WTC11 (cell line): Measurements from ENCODE around the gene AKT3. TPM values are rescaled to one million over a fixed set of nuclear protein-coding genes. Genes with fewer than 3 reads are reported as not detected.

ENCODE experiments used
- ATAC-seq: fragments of 200-7000 bp; cut with Tn5 transposase; 2 replicates; pipeline ENCODE4 v1.10.0; 2021; ENCODE audit warnings: mild to moderate bottlenecking, moderate library complexity
- CTCF ChIA-PET: fragments of 300-600 bp; sonication (Branson Sonifier 250); formaldehyde crosslinking; loops from one replicate; lab custom pipeline; 2021; ENCODE audit warnings: antibody characterized with exemption; lab: Charles Lee
- POLR2A ChIA-PET: fragments of 350-600 bp; sonication (Branson Sonifier 250); formaldehyde crosslinking; loops from one replicate; lab custom pipeline; 2021; ENCODE audit warnings: antibody characterized with exemption; lab: Charles Lee
- DNase-seq: peaks from one replicate; pipeline ENCODE4 v3.0.0; 2021; ENCODE audit warnings: low spot score
- H3K27ac Mint-ChIP-seq: 2 replicates; pipeline ENCODE4 v1.8.0; 2021; ENCODE audit warnings: mixed read lengths
- H3K27me3 Mint-ChIP-seq: 2 replicates; pipeline ENCODE4 v1.8.0; 2021; ENCODE audit warnings: low read depth, mild to moderate bottlenecking, moderate library complexity, mixed read lengths
- H3K36me3 Mint-ChIP-seq: 2 replicates; pipeline ENCODE4 v1.8.0; 2021; ENCODE audit warnings: mixed read lengths
- H3K4me1 Mint-ChIP-seq: 2 replicates; pipeline ENCODE4 v1.8.0; 2022; ENCODE audit warnings: mixed read lengths
- H3K4me3 Mint-ChIP-seq: 2 replicates; pipeline ENCODE4 v1.8.0; 2021; ENCODE audit warnings: mild to moderate bottlenecking, moderate library complexity, mixed read lengths
- H3K9me3 Mint-ChIP-seq: 2 replicates; pipeline ENCODE4 v1.8.0; 2021; ENCODE audit warnings: mixed read lengths
- AR ChIP-seq: fragments of 250-450 bp; sonication (Bioruptor Pico); IDR thresholded peaks from 2 replicates; pipeline ENCODE4 v1.9.0; 2021; ENCODE audit warnings: mild to moderate bottlenecking
- ATF3 ChIP-seq: sonication (generic); formaldehyde crosslinking; conservative IDR thresholded peaks from 2 replicates; pipeline ENCODE4 v1.8.1; 2022; ENCODE audit warnings: mild to moderate bottlenecking, missing genetic modification reagents
- ATF6 ChIP-seq: sonication (generic); formaldehyde crosslinking; IDR thresholded peaks from 2 replicates; pipeline ENCODE4 v1.8.1; 2023; ENCODE audit warnings: mild to moderate bottlenecking, missing genetic modification reagents
- ELF4 ChIP-seq: sonication (generic); formaldehyde crosslinking; IDR thresholded peaks from 2 replicates; pipeline ENCODE4 v1.8.1; 2022; ENCODE audit warnings: low read depth, mild to moderate bottlenecking, moderate library complexity, missing genetic modification reagents
- KAT7 ChIP-seq: sonication (generic); formaldehyde crosslinking; IDR thresholded peaks from 2 replicates; pipeline ENCODE4 v1.8.1; 2023; ENCODE audit warnings: missing genetic modification reagents, mild to moderate bottlenecking, borderline replicate concordance
- MYBL2 ChIP-seq: sonication (generic); formaldehyde crosslinking; IDR thresholded peaks from 2 replicates; pipeline ENCODE4 v1.8.1; 2023; ENCODE audit warnings: mild to moderate bottlenecking, moderate library complexity, missing genetic modification reagents
- PRRX2 ChIP-seq: fragments of 250-450 bp; sonication (Bioruptor Pico); IDR thresholded peaks from 2 replicates; pipeline ENCODE4 v1.8.0; 2021; ENCODE audit warnings: mild to moderate bottlenecking
- SMAD4 ChIP-seq: sonication (generic); formaldehyde crosslinking; IDR thresholded peaks from 2 replicates; pipeline ENCODE4 v1.8.0; 2022; ENCODE audit warnings: mild to moderate bottlenecking, missing genetic modification reagents
- SP1 ChIP-seq: sonication (generic); formaldehyde crosslinking; conservative IDR thresholded peaks from 2 replicates; pipeline ENCODE4 v1.8.1; 2022; ENCODE audit warnings: missing genetic modification reagents
- TEAD1 ChIP-seq: sonication (generic); formaldehyde crosslinking; IDR thresholded peaks from 2 replicates; pipeline ENCODE4 v1.8.0; 2022; ENCODE audit warnings: mild to moderate bottlenecking, missing genetic modification reagents
- ZBTB21 ChIP-seq: sonication (generic); formaldehyde crosslinking; IDR thresholded peaks from 2 replicates; pipeline ENCODE4 v1.8.1; 2023; ENCODE audit warnings: mild to moderate bottlenecking, missing genetic modification reagents, borderline replicate concordance
- ZBTB43 ChIP-seq: sonication (generic); formaldehyde crosslinking; IDR thresholded peaks from 2 replicates; pipeline ENCODE4 v1.8.1; 2023; ENCODE audit warnings: mild to moderate bottlenecking, missing genetic modification reagents
- ZNF219 ChIP-seq: sonication (generic); formaldehyde crosslinking; IDR thresholded peaks from 2 replicates; pipeline ENCODE4 v1.8.0; 2023; ENCODE audit warnings: missing genetic modification reagents, mild to moderate bottlenecking, borderline replicate concordance
- ZNF263 ChIP-seq: sonication (generic); formaldehyde crosslinking; IDR thresholded peaks from 2 replicates; pipeline ENCODE4 v1.8.1; 2022; ENCODE audit warnings: low read depth, mild to moderate bottlenecking, moderate library complexity, missing genetic modification reagents
- ZNF416 ChIP-seq: fragments of 250-450 bp; sonication (Bioruptor Pico); IDR thresholded peaks from 2 replicates; pipeline ENCODE4 v1.9.0; 2021; ENCODE audit warnings: mild to moderate bottlenecking, inconsistent platforms
- ZNF423 ChIP-seq: fragments of 250-450 bp; sonication (Bioruptor Pico); IDR thresholded peaks from 2 replicates; pipeline ENCODE4 v2.1.2; 2022; ENCODE audit warnings: mild to moderate bottlenecking, moderate library complexity
- total RNA-seq: library from RNA; stranded (reverse); gene quantifications from 3 replicates; pipeline ENCODE4 v1.2.3, GENCODE V29; 2021
- TF ChIP-seq, protein P1 (sequence below): sonication (generic); formaldehyde crosslinking; conservative IDR thresholded peaks from 2 replicates; pipeline ENCODE4 v1.8.1; 2023; ENCODE audit warnings: mild to moderate bottlenecking, low read depth, missing genetic modification reagents, moderate library complexity
- TF ChIP-seq, protein P2 (sequence below): sonication (generic); formaldehyde crosslinking; IDR thresholded peaks from 2 replicates; pipeline ENCODE4 v1.8.0; 2022; ENCODE audit warnings: missing genetic modification reagents

Gene AKT3
- total RNA-seq, 1 experiment from 2014 or later = 38.5 TPM

GRCh38 chr1:243585982-243586381 is 264.1 kb downstream of the AKT3 start:
- peaks cover 50% of the 10 kb centered on the region for H3K9me3 Mint-ChIP-seq
- TF ChIP-seq ATF3 (CRISPR knock-in tag) (no peak), ZBTB21 (CRISPR knock-in tag) (no peak), KAT7 (CRISPR knock-in tag) (no peak), ZNF263 (CRISPR knock-in tag) (no peak), ELF4 (no peak), ZNF423 (no peak), ZBTB43 (no peak), SP1 (CRISPR knock-in tag) (no peak), ATF6 (CRISPR knock-in tag) (no peak), MYBL2 (CRISPR knock-in tag) (no peak), PRRX2 (CRISPR knock-in tag) (no peak), SMAD4 (CRISPR knock-in tag) (no peak), TEAD1 (CRISPR knock-in tag) (no peak), AR (CRISPR knock-in tag) (no peak), ZNF416 (CRISPR knock-in tag) (no peak), ZNF219 (CRISPR knock-in tag) (no peak)
- TF ChIP-seq, protein P1, sequence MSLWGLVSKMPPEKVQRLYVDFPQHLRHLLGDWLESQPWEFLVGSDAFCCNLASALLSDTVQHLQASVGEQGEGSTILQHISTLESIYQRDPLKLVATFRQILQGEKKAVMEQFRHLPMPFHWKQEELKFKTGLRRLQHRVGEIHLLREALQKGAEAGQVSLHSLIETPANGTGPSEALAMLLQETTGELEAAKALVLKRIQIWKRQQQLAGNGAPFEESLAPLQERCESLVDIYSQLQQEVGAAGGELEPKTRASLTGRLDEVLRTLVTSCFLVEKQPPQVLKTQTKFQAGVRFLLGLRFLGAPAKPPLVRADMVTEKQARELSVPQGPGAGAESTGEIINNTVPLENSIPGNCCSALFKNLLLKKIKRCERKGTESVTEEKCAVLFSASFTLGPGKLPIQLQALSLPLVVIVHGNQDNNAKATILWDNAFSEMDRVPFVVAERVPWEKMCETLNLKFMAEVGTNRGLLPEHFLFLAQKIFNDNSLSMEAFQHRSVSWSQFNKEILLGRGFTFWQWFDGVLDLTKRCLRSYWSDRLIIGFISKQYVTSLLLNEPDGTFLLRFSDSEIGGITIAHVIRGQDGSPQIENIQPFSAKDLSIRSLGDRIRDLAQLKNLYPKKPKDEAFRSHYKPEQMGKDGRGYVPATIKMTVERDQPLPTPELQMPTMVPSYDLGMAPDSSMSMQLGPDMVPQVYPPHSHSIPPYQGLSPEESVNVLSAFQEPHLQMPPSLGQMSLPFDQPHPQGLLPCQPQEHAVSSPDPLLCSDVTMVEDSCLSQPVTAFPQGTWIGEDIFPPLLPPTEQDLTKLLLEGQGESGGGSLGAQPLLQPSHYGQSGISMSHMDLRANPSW (CRISPR knock-in tag) = no peak
- TF ChIP-seq, protein P2, sequence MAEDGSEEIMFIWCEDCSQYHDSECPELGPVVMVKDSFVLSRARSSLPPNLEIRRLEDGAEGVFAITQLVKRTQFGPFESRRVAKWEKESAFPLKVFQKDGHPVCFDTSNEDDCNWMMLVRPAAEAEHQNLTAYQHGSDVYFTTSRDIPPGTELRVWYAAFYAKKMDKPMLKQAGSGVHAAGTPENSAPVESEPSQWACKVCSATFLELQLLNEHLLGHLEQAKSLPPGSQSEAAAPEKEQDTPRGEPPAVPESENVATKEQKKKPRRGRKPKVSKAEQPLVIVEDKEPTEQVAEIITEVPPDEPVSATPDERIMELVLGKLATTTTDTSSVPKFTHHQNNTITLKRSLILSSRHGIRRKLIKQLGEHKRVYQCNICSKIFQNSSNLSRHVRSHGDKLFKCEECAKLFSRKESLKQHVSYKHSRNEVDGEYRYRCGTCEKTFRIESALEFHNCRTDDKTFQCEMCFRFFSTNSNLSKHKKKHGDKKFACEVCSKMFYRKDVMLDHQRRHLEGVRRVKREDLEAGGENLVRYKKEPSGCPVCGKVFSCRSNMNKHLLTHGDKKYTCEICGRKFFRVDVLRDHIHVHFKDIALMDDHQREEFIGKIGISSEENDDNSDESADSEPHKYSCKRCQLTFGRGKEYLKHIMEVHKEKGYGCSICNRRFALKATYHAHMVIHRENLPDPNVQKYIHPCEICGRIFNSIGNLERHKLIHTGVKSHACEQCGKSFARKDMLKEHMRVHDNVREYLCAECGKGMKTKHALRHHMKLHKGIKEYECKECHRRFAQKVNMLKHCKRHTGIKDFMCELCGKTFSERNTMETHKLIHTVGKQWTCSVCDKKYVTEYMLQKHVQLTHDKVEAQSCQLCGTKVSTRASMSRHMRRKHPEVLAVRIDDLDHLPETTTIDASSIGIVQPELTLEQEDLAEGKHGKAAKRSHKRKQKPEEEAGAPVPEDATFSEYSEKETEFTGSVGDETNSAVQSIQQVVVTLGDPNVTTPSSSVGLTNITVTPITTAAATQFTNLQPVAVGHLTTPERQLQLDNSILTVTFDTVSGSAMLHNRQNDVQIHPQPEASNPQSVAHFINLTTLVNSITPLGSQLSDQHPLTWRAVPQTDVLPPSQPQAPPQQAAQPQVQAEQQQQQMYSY (CRISPR knock-in tag) = no peak
- no peak for DNase-seq
- H3K27ac Mint-ChIP-seq = no peak overlapping the region
- no peak for ATAC-seq
- H3K36me3 Mint-ChIP-seq = peaks cover 36% of the 10 kb centered on the region
- no peak overlapping the region for H3K4me3 Mint-ChIP-seq
- CTCF ChIA-PET = no interaction called here
- H3K27me3 Mint-ChIP-seq = no peaks in the 10 kb centered on the region
- POLR2A ChIA-PET = no interaction called here
- H3K4me1 Mint-ChIP-seq = no peaks in the 10 kb centered on the region
